Hepatocyte (in vitro differentiated cells): Measurements from ENCODE around the gene CEBPE. TPM values are rescaled to one million over a fixed set of nuclear protein-coding genes. Genes with fewer than 3 reads are reported as not detected.

Experiments
- DNase-seq: peaks from one replicate; pipeline ENCODE4 v3.0.0-alpha.2; 2016; ENCODE audit warnings: low spot score
- H2AFZ ChIP-seq: fragments of 200-600 bp; sonication (generic); 2 replicates; pipeline ENCODE4 v1.6.0; 2016; ENCODE audit warnings: antibody characterized with exemption, mild to moderate bottlenecking
- H3K27ac ChIP-seq: fragments of 200-600 bp; sonication (generic); 2 replicates; pipeline ENCODE4 v1.5.1; 2016; ENCODE audit warnings: mild to moderate bottlenecking
- H3K27me3 ChIP-seq: fragments of 200-600 bp; sonication (generic); 2 replicates; pipeline ENCODE4 v1.6.1; 2016
- H3K36me3 ChIP-seq: fragments of 200-600 bp; sonication (generic); replicated peaks from 2 replicates; pipeline ENCODE4 v1.5.1; 2016; ENCODE audit warnings: low read depth; ENCODE audit not compliant: insufficient read depth
- H3K4me1 ChIP-seq: fragments of 200-600 bp; sonication (generic); 2 replicates; pipeline ENCODE4 v1.5.1; 2016; ENCODE audit warnings: mild to moderate bottlenecking, moderate library complexity; ENCODE audit not compliant: insufficient read depth
- H3K4me2 ChIP-seq: fragments of 200-600 bp; sonication (generic); 2 replicates; pipeline ENCODE4 v1.6.0; 2016
- H3K4me3 ChIP-seq: fragments of 200-600 bp; sonication (generic); 2 replicates; pipeline ENCODE4 v1.5.1; 2016; ENCODE audit warnings: mild to moderate bottlenecking
- H3K79me2 ChIP-seq: fragments of 200-600 bp; sonication (generic); 2 replicates; pipeline ENCODE4 v1.6.0; 2017; ENCODE audit warnings: mild to moderate bottlenecking
- H3K9me2 ChIP-seq: fragments of 200-600 bp; sonication (generic); replicated peaks from 2 replicates; pipeline ENCODE4 v1.6.0; 2017; ENCODE audit warnings: mild to moderate bottlenecking; ENCODE audit not compliant: insufficient read depth
- H3K9me3 ChIP-seq: fragments of 200-600 bp; sonication (generic); 2 replicates; pipeline ENCODE4 v1.5.1; 2016; ENCODE audit warnings: low read depth, mild to moderate bottlenecking
- H4K20me1 ChIP-seq: fragments of 200-600 bp; sonication (generic); 2 replicates; pipeline ENCODE4 v1.6.0; 2016; ENCODE audit warnings: mild to moderate bottlenecking; ENCODE audit not compliant: insufficient read depth, poor library complexity, severe bottlenecking
- EZH2 ChIP-seq: fragments of 200-600 bp; sonication (generic); IDR thresholded peaks from 2 replicates; pipeline ENCODE4 v1.6.1; 2016; ENCODE audit warnings: antibody characterized with exemption, mild to moderate bottlenecking, borderline replicate concordance
- EZH2phosphoT487 ChIP-seq: fragments of 200-600 bp; sonication (generic); IDR thresholded peaks from one replicate; pipeline ENCODE4 v1.6.1; 2018; ENCODE audit warnings: antibody characterized with exemption, mild to moderate bottlenecking, low read depth, moderate library complexity; ENCODE audit not compliant: unreplicated experiment, severe bottlenecking
- WGBS: methylation state at CpG from one replicate; pipeline ENCODE4 v1.1.6; 2016; ENCODE audit warnings: low lambda C conversion rate; ENCODE audit errors: missing lambda C conversion rate; 5-methylcytosine and 5-hydroxymethylcytosine counted together
- polyA plus RNA-seq: library from polyadenylated mRNA; unstranded; fragments of >200 nt; fragmentation: Nextera tagmentation; extraction: Ambion mirVana; gene quantifications from 2 replicates; pipeline ENCODE4 v1.2.1, GENCODE V29; 2016
- total RNA-seq: library from RNA; depleted of rRNA; stranded (reverse); fragments of >200 nt; gene quantifications from 2 replicates; pipeline ENCODE4 v1.2.3, GENCODE V29; 2014
- TF ChIP-seq, protein P1 (sequence below): fragments of 200-600 bp; sonication (generic); IDR thresholded peaks from 2 replicates; pipeline ENCODE4 v1.5.1; 2016; ENCODE audit warnings: antibody characterized with exemption, mild to moderate bottlenecking; ENCODE audit not compliant: poor library complexity

The CEBPE gene
- total and polyA plus RNA-seq, 2 experiments from 2014 or later: not detected

DNA sequence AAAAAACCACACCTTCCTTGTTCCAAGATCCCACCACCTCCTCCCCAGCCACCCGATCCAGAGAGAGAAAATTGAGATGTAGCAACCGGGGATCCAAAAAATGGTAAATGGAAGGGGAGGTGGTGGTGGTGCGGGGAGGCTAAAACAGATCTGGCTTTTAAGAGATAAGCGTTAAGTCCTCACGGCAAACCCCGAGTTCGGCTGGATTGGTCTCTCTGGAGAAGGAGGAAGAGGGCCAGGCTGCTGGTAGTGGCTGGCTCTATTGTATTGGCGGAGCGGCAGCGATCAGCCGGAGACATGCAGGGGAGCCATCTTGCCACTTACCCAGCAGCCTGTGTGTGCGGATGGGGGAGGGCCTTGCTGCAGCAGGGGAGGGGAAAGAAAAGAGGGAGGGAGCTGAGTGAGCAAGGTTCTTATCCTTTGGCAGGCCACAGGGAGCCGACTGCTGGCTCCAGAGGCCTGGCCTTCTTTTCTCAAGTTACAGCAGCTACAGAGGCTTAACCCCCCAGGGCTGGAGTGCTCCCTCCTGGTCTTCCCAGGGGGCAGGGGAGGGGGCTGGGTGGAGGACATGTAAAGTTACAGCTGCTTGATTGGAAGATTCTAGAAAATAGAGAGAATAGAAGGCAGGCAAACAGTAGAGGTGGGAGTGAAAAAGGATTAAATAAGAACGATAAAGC, 47.7 kb downstream of the CEBPE start:
- peak overlapping the region; percentile 36 for H2AFZ ChIP-seq
- DNase-seq: peak; percentile 94
- peaks cover 33% of the 10 kb centered on the region for H3K4me1 ChIP-seq
- no peaks in the 10 kb centered on the region for H3K9me2 ChIP-seq
- TF ChIP-seq EZH2 (no peak), EZH2phosphoT487 (no peak)
- TF ChIP-seq, protein P1, sequence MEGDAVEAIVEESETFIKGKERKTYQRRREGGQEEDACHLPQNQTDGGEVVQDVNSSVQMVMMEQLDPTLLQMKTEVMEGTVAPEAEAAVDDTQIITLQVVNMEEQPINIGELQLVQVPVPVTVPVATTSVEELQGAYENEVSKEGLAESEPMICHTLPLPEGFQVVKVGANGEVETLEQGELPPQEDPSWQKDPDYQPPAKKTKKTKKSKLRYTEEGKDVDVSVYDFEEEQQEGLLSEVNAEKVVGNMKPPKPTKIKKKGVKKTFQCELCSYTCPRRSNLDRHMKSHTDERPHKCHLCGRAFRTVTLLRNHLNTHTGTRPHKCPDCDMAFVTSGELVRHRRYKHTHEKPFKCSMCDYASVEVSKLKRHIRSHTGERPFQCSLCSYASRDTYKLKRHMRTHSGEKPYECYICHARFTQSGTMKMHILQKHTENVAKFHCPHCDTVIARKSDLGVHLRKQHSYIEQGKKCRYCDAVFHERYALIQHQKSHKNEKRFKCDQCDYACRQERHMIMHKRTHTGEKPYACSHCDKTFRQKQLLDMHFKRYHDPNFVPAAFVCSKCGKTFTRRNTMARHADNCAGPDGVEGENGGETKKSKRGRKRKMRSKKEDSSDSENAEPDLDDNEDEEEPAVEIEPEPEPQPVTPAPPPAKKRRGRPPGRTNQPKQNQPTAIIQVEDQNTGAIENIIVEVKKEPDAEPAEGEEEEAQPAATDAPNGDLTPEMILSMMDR: no peak
- peak overlapping the region; percentile 89 for H3K27ac ChIP-seq
- H4K20me1 ChIP-seq: peaks cover 16% of the 10 kb centered on the region
- peak overlapping the region; percentile 92 for H3K4me2 ChIP-seq
- peak overlapping the region; percentile 87 for H3K4me3 ChIP-seq
- H3K36me3 ChIP-seq: no peaks in the 10 kb centered on the region
- H3K79me2 ChIP-seq: peaks cover 77% of the 10 kb centered on the region
- no peaks in the 10 kb centered on the region for H3K9me3 ChIP-seq
- no peaks in the 10 kb centered on the region for H3K27me3 ChIP-seq
- WGBS: 2% methylated on average over 13 of the region's 14 CpGs

DNA sequence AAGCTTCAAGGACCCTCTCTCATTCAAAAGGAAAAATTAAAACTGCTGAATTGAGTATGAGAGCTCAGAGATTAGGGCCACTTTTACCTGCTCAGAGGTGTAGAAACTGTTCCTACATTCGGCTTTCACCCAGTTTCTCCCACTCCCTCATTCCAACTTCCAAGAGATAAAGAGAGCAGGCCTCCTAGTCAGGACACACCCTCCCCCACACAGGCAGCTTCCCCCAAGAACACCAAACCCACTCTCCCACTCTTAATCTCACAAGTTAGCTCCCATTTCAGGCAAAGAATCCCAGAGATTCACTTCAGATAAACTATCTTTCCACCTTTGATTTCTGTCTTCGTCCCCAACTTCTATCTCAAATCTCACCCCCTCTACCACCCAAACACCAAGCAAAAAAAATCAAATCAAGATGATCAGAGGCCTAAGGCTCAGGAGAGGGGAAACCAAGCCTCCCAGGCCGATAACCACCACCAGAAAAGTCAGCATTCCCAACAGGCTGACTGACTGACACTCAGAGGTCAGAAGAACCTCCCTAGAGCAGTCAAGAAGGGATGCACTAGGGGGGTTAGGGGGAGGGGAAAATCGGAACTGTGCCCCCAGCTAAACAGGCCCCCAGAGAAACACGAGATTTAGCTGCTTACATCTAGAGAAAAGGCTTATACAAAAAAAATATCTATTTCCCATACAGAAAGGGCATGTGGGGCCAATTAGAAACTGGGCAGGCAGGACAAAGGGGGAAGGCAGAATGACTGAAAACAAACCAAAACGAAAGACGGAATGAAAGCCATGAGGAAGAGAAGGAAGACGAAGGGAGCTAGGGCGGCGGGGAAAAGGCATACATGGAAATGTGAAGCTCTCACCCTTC, 48.6 kb downstream of the CEBPE start:
- H3K79me2 ChIP-seq: peaks cover 84% of the 10 kb centered on the region
- DNase-seq: no peak
- H3K4me2 ChIP-seq: peak overlapping the region; percentile 92
- H3K9me3 ChIP-seq: no peaks in the 10 kb centered on the region
- H4K20me1 ChIP-seq: peaks cover 25% of the 10 kb centered on the region
- H3K27ac ChIP-seq: peak overlapping the region; percentile 89
- TF ChIP-seq, protein P1: no peak
- TF ChIP-seq EZH2phosphoT487: no peak
- no peak for TF ChIP-seq EZH2
- peak overlapping the region; percentile 36 for H2AFZ ChIP-seq
- H3K4me3 ChIP-seq: peak overlapping the region; percentile 87
- peaks cover 33% of the 10 kb centered on the region for H3K4me1 ChIP-seq
- H3K27me3 ChIP-seq: no peaks in the 10 kb centered on the region
- no peaks in the 10 kb centered on the region for H3K9me2 ChIP-seq
- 4% methylated on average over 10 of the region's 10 CpGs for WGBS
- H3K36me3 ChIP-seq: no peaks in the 10 kb centered on the region

DNA sequence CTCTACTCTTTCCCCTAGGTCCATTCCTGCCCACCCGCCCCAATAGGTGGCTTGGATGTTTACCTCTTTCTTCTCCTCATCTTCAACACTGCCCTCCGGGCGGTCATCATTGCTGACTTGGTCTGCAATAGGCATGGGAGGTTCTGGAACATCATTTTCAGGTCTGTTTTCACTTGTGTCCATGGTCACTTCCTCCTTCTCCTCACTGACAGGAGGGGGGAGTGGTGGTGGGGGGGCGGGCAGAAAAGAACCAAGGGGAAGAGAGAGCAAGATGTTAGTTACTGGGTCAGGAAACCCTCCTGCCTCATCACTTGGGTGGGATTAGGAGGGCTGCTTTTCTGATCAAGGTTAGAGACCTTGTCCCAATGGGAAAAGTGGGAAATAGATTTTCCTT, 49.6 kb downstream of the CEBPE start:
- H3K27me3 ChIP-seq: no peaks in the 10 kb centered on the region
- 65% methylated on average over 4 of the region's 4 CpGs for WGBS
- H3K27ac ChIP-seq: peak overlapping the region; percentile 89
- peak overlapping the region; percentile 92 for H3K4me2 ChIP-seq
- peaks cover 85% of the 10 kb centered on the region for H3K79me2 ChIP-seq
- no peaks in the 10 kb centered on the region for H3K36me3 ChIP-seq
- peaks cover 35% of the 10 kb centered on the region for H4K20me1 ChIP-seq
- no peak overlapping the region for H3K4me3 ChIP-seq
- H3K9me3 ChIP-seq: no peaks in the 10 kb centered on the region
- no peak for DNase-seq
- no peaks in the 10 kb centered on the region for H3K9me2 ChIP-seq
- TF ChIP-seq, protein P1: no peak
- TF ChIP-seq EZH2phosphoT487: no peak
- no peak for TF ChIP-seq EZH2
- H3K4me1 ChIP-seq: peaks cover 33% of the 10 kb centered on the region
- H2AFZ ChIP-seq: no peak overlapping the region
